Measurements from ENCODE around the gene MORF4L1.

DNA sequence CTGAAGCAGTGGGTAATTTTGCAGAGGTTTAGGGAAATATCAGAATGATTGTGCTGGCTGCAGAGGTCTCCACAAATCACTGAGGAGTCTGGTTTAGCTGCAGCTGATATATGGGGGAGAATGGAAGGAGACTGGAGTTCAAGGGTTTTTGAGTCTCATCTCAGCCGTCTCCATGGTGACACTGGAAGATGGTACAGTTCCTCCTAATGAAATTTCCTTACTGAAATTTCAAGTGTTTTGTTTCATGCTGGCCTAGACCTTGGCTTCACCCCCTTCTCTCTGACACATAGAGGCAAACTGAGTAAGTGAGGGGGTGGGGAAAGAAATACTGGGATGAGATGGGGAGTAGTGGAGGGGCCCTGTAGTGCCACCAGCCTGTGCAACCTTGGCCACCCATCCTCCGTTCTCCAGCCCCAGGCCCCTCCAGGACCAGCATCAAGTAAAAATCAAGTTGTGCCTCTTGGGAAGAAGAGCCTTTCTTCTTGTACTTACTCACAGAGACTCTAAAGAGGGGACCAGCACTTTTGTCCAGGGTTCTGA, 17.8 kb upstream of the MORF4L1 start:
- TF ChIP-seq, protein P1, sequence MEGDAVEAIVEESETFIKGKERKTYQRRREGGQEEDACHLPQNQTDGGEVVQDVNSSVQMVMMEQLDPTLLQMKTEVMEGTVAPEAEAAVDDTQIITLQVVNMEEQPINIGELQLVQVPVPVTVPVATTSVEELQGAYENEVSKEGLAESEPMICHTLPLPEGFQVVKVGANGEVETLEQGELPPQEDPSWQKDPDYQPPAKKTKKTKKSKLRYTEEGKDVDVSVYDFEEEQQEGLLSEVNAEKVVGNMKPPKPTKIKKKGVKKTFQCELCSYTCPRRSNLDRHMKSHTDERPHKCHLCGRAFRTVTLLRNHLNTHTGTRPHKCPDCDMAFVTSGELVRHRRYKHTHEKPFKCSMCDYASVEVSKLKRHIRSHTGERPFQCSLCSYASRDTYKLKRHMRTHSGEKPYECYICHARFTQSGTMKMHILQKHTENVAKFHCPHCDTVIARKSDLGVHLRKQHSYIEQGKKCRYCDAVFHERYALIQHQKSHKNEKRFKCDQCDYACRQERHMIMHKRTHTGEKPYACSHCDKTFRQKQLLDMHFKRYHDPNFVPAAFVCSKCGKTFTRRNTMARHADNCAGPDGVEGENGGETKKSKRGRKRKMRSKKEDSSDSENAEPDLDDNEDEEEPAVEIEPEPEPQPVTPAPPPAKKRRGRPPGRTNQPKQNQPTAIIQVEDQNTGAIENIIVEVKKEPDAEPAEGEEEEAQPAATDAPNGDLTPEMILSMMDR (IDR thresholded peaks at IDR 0.05): no peak
- no peak for TF ChIP-seq POLR2A (IDR thresholded peaks at IDR 0.05)

Data from heart left ventricle (tissue), 13 donors.